Caki2 (cell line): ENCODE data around the gene FOXA3. TPM values are rescaled to one million over a fixed set of nuclear protein-coding genes. Genes with fewer than 3 reads are reported as not detected.

Experiments used
- DNase-seq: peaks from one replicate; pipeline ENCODE4 v3.0.0-alpha.2; 2015; ENCODE audit warnings: low read depth
- in situ Hi-C: cut with HindIII; loops from 2 replicates; pipeline ENCODE4 v1.10.0; 2016; ENCODE audit warnings: low sequenced_read_pairs, low pct_unique_long_range_greater_than_20kb, mixed read lengths
- total RNA-seq: library from RNA; depleted of rRNA; stranded (reverse); fragments of >200 nt; shearing (Covaris generic); gene quantifications from 2 replicates; pipeline ENCODE4 v1.2.3, GENCODE V29; 2014; ENCODE audit warnings: low replicate concordance; rRNA removed

Gene FOXA3
- total RNA-seq, 1 experiment from 2014 or later, result 0.14 TPM

- in situ Hi-C loops, result no loop called here
- DNase-seq, result no peak
Measured at GRCh38 chr19:45901912-45902650, 38.0 kb downstream of the FOXA3 start, which contains the start of gene MYPOP. MYPOP (minus strand) TSS chr19:45902613; CDS start chr19:45901773, 840 bp downstream.

GRCh38 chr19:45902651-45903625 lies 38.8 kb downstream of the FOXA3 start:
- in situ Hi-C loops, result no loop called here
- peak; percentile 97 for DNase-seq

- no peak for DNase-seq
- in situ Hi-C loops, result no loop called here
Measured at GRCh38 chr19:45905011-45905410, 40.9 kb downstream of the FOXA3 start.

GRCh38 chr19:45906221-45906620 lies 42.1 kb downstream of the FOXA3 start:
- no peak for DNase-seq
- in situ Hi-C loops, result no loop called here

- in situ Hi-C loops, result no loop called here
- DNase-seq, result no peak
Measured at GRCh38 chr19:45908956-45909355, 44.8 kb downstream of the FOXA3 start.

GRCh38 chr19:45911291-45911690 lies 47.2 kb downstream of the FOXA3 start:
- DNase-seq, result no peak
- in situ Hi-C loops, result no loop called here

GRCh38 chr19:45913874-45914830 lies 50.0 kb downstream of the FOXA3 start, which contains the start of gene NANOS2:
NANOS2 (minus strand) TSS chr19:45914778; CDS start chr19:45914693, 85 bp downstream.
- no peak for DNase-seq
- in situ Hi-C loops, result no loop called here

- no peak for DNase-seq
- in situ Hi-C loops, result no loop called here
Measured at GRCh38 chr19:45917421-45918091, 53.4 kb downstream of the FOXA3 start.

- no peak for DNase-seq
- in situ Hi-C loops, result no loop called here
Measured at GRCh38 chr19:45918721-45919120, 54.6 kb downstream of the FOXA3 start.

- no peak for DNase-seq
- in situ Hi-C loops, result no loop called here
Measured at GRCh38 chr19:45919678-45920077, 55.6 kb downstream of the FOXA3 start.

- DNase-seq, result no peak
- in situ Hi-C loops, result no loop called here
Measured at GRCh38 chr19:45920458-45920857, 56.3 kb downstream of the FOXA3 start.

- in situ Hi-C loops, result no loop called here
- DNase-seq, result no peak
Measured at GRCh38 chr19:45922281-45922680, 58.2 kb downstream of the FOXA3 start.

Other genes starting within 250 kb of the FOXA3 start
- gene EML2, start 224.9 kb upstream of the FOXA3 start, total RNA-seq, result 36.2 and 59.8 TPM in 2 replicates
- gene GIPR, start 196.1 kb upstream of the FOXA3 start, total RNA-seq, result 0.44 TPM in 1 of 2 replicates, not detected in the other
- gene SNRPD2, start 172.4 kb upstream of the FOXA3 start, total RNA-seq, result 578 and 718 TPM in 2 replicates
- gene QPCTL, start 171.7 kb upstream of the FOXA3 start, total RNA-seq, result 31.2 and 35.6 TPM in 2 replicates
- 21.0 and 22.0 TPM in 2 replicates for gene FBXO46, start 133.4 kb upstream of the FOXA3 start, total RNA-seq
- 0.35 TPM in 1 of 2 replicates, not detected in the other for gene MEIOSIN, start 130.9 kb upstream of the FOXA3 start, total RNA-seq
- gene SIX5, start 95.1 kb upstream of the FOXA3 start, total RNA-seq, result 14.3 and 15.2 TPM in 2 replicates
- 4.8 and 9.1 TPM in 2 replicates for gene DMPK, start 81.8 kb upstream of the FOXA3 start, total RNA-seq
- gene DMWD, start 71.5 kb upstream of the FOXA3 start, total RNA-seq, result 22.3 and 25.6 TPM in 2 replicates
- not detected in 2 replicates for gene RSPH6A, start 49.0 kb upstream of the FOXA3 start, total RNA-seq
- gene SYMPK, start 1.2 kb upstream of the FOXA3 start, total RNA-seq, result 75.2 and 83.9 TPM in 2 replicates
- gene IRF2BP1, start 21.8 kb downstream of the FOXA3 start, total RNA-seq, result 42.5 and 60.5 TPM in 2 replicates
- gene MYPOP, start 38.3 kb downstream of the FOXA3 start, total RNA-seq, result 2.4 and 6.0 TPM in 2 replicates
- not detected in 2 replicates for gene NANOS2, start 50.5 kb downstream of the FOXA3 start, total RNA-seq
- not detected in 2 replicates for gene NOVA2, start 109.5 kb downstream of the FOXA3 start, total RNA-seq
- gene CCDC61, start 131.1 kb downstream of the FOXA3 start, total RNA-seq, result 11.1 and 17.0 TPM in 2 replicates
- not detected in 2 replicates for gene PGLYRP1, start 158.7 kb downstream of the FOXA3 start, total RNA-seq
- gene IGFL4, start 176.7 kb downstream of the FOXA3 start, total RNA-seq, result not detected in 2 replicates